SIG-M5 treated with dmso at 0.1 percent for 504 hours (cell line): ENCODE results near the gene CBX4.

Source experiments
- DNase-seq: peaks from one replicate; lab custom pipeline; 2025; ENCODE audit not compliant: unreplicated experiment; lab: John Stamatoyannopoulos, UW

Gene CBX4

GRCh38 chr17:79791735-79792161 is 47.5 kb downstream of the CBX4 start:
- no peak for DNase-seq

GRCh38 chr17:79790805-79791734 is 48.2 kb downstream of the CBX4 start:
- DNase-seq, result no peak

- DNase-seq, result no peak
Measured at GRCh38 chr17:79789943-79790804, 49.1 kb downstream of the CBX4 start.

- DNase-seq, result no peak
Measured at GRCh38 chr17:79788989-79789942, 50.0 kb downstream of the CBX4 start.

GRCh38 chr17:79788455-79788854 is 50.8 kb downstream of the CBX4 start:
- no peak for DNase-seq

- no peak for DNase-seq
Measured at GRCh38 chr17:79786930-79787643, 52.2 kb downstream of the CBX4 start.

- DNase-seq, result no peak
Measured at GRCh38 chr17:79785900-79786810, 53.1 kb downstream of the CBX4 start.

- no peak for DNase-seq
Measured at GRCh38 chr17:79785017-79785899, 54.0 kb downstream of the CBX4 start.

GRCh38 chr17:79784353-79785016 is 54.8 kb downstream of the CBX4 start:
- no peak for DNase-seq

- DNase-seq, result no peak
Measured at GRCh38 chr17:79783891-79784290, 55.3 kb downstream of the CBX4 start.
